HG03039 (cell line): Measurements from ENCODE around the gene SAFB.
"Not testable (repeated sequence)": the region's sequence is repeated elsewhere in the genome, so short reads cannot be mapped to it uniquely, and the experiment has no call there.

ENCODE experiments used
- ATAC-seq: cut with Tn5 transposase; IDR thresholded peaks from one replicate; pipeline ENCODE4 v1.9.1; 2021; ENCODE audit warnings: mild to moderate bottlenecking, moderate library complexity; ENCODE audit not compliant: unreplicated experiment

SAFB gene

DNA sequence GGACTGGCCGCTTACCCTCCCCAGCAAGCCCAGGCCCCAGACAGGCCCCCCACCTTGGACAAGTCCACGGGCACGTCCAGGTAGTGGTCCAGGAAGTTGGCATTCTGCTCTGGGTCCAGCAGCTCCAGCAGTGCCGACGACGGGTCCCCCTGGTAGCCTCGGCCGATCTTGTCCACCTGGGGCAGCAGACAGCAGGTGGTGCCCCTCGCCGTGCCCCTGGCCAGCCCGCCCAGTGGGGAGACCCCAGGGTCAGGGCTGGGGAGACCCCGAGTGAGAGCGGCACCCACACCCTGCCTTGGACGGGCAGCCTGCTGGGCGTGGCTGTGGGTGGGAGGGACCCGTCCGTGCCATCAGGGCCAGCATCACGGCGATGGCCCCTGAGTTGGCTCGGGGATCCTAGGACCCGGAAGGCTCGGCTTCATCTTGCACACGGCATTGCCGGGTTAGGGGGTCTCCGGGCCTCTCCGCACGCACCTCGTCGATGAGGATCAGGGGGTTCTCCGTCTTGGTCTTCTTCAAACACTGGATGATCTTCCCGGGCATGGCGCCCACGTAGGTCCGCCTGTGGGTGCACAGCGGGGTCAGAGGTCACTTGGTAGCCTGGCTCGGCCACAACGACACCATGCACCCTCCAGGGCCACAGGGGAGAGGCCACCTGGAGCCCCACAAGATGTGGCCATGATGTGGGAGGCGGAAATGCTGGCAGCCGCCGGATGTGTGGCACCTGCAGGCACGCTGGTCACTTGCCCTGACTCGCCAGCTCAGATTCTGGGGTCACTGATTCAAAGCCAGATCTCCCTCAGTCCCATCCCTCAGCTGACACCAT lies 73.5 kb downstream of the SAFB start:
- ATAC-seq, result no peak

DNA sequence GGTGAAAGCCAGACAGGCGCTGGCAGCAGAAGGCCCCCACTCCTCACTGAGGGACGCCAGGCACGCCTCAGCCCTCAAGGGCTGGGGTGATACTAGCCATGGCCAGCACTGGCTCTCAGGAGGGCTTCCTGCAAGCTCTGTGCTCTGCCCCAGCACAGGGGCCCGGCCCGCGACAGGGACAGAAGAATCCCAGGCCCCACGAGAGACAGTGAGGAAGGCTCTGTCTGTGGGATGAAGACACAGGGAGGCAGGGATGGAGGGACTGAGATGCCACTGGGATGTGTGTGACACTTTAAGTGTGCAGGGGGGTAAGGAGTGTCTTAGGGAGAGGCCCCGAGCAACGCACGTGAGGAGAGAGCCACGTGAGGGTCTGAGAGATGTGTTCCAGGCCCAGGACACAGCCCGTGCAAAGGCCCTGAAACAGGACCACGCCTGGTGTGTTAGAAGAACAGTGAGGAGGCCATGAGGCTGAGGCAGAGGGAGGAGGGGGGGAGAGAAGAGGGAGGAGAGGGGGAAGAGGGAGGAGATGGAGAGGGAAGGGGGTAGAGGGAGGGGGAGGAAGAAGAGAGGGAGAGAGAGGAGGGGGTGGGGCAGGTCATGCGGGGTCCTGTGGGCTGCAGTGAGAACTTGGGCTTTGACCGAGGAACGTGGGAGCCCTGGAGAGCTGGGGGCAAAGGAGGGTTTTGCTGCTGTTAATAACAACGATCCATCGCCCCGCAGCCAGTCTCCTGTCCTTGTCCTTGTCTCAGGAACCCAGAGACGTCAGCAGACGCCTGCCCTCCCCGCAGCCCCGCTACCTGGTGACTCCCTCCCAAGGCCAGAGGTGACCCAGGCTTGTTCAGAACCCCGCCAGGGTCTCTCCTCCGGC lies 74.4 kb downstream of the SAFB start:
- ATAC-seq, result no peak

DNA sequence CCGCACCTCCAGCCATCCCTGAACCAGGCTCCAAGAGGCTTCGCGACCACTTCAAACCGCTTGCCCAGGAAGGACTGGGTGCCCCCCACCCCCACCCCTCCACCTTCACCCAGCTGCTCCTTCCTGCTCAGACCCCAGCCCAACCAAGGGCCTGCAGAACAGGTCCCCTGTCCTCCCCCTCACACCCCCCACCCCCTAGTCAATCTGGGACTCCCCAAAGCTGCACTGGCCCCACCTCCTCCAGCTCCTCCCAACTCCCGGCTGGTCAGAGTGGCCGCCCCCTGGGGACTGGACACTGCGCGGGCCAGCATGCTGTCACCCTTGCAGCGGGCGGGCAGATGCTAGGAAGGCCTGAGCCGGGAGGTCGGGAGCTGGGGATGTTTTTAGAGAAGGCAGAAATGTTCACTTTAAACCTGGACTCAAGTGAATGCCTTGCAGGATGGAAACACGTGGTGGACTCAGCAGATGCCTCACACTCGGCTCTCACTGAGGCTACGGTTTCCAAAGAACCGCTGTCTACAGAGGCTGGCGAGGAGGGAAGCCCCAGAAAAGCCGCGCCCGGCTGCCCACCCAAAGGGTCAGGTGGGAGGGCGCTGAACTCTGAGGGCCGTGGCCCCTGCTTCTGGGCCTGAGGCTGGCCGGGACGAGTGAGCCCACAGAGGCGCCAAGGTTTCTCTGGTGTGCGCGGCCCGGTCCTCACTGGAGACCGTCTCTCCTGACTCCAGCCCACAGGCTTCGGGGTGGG lies 75.2 kb downstream of the SAFB start:
- no peak for ATAC-seq

DNA sequence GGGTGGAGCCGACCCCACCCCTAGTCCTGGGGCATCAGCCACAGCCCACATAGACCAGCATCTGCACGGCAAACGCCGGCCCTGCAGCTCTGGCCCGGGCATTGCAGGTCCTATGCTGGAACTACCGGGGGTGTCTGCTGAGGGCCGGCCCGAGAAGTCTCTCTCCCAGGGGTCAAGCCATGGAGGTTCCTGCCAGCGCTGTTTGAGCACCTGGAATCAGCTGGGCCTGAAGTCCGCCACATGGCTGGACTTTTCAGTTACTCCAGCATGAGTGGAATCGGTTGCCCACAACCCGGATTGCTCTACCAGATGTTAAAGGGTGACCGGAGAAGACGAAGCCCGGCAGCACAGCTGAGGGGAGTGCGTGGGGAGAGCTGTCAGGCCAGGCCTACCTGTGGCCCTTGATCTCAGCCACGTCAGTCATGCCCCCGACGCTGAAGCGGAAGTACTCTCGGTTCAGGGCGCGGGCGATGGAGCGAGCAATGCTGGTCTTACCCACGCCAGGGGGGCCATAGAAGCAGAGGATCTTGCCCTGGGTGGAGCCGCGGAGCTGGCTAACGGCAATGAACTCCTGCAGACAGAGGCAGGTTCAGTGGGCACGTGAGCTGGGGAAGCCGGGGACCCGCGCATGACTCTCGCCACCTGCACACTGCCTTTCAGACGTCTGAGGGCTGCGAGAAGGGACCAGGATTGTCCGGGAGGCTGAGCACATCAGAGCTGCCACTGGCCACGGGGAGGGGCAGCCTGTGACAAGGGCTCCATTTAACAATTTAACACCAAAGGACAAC lies 75.9 kb downstream of the SAFB start:
- ATAC-seq, result no peak

DNA sequence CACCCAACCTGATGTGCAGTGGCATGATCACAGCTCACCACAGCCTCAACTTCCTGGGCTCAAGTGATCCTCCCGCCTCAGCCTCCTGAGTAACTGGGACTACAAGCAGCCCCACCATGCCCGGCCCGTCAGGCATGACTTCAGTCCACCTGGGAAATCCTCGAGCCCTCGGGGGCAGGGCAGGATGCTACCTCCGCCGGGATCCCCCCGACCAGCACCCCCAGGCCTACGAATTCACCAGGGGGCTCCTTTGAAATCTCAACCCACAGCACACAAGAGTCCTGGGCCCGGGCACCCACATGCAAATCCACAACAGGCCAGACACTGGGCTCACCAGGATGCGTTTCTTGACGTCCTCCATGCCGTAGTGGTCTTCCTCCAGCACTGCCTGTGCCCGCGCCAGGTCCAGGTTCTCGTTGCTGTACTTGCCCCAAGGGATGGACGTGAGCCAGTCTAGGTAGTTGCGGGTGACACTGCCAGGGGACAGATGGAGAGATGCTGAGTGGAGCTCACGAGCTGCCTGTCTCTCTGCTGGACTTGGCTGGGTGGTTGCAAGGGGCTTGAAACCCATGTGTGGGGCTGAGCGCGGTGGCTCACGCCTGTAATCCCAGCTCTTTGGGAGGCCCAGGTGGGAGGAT lies 77.7 kb downstream of the SAFB start:
- ATAC-seq, result no peak

DNA sequence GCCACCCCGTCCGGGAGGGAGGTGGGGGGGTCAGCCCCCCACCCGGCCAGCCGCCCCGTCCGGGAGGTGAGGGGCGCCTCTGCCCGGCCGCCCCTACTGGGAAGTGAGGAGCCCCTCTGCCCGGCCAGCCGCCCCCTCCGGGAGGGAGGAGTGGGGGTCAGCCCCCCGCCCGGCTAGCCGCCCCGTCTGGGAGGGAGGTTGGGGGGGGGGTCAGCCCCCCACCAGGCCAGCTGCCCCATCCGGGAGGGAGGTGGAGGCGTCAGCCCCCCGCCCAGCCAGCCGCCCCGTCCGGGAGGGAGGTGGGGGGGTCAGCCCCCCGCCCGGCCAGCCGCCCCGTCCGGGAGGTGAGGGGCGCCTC lies 79.1 kb downstream of the SAFB start:
- not testable (repeated sequence) for ATAC-seq

DNA sequence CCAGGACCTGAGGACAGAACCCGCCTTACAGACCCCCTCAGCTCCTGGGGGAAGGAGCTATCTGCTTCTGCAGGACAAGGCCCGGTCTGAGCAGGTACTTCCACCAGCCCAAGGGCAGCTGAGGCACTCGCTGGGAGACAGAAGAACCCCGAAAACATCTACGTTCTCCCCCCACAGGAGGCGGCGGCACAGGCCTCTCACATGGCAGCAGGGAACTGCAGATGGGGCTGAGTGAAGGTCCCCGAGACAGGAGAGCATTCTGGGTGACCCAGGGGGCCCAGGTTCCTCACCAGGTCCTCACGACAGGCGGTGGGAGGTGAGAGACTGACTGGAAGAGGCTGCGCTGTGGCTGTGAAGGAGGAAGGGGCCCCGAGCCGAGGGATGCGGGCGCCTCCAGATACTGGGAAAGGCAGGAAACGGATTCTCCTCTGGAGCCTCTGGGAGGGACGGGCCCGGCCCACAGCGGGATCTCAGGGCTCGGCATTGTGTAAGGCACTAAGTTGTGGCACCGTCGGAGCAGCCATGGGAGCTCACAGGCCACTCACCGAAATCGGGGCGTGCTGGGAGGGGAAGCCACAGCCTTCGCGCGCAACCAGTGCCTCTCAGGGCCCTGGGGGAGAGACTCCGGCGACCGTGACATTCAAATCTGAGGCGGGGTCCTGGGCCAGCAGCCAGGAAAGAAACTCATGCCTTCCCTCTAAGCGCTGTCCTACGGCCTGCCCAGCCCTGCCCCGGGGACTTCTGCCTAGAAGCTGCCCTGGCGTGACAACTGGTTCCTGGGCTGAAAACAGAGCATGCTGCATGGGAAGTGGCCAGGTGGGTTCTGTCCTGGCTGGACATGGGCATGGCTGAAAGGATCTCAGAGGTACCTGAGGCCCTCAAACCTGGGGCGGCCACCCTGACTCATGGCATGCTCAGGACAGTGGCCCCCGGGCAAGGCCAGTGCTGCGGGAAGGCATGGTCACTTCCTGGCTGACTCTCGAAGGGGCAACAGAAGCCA lies 81.2 kb downstream of the SAFB start:
- ATAC-seq, result no peak

DNA sequence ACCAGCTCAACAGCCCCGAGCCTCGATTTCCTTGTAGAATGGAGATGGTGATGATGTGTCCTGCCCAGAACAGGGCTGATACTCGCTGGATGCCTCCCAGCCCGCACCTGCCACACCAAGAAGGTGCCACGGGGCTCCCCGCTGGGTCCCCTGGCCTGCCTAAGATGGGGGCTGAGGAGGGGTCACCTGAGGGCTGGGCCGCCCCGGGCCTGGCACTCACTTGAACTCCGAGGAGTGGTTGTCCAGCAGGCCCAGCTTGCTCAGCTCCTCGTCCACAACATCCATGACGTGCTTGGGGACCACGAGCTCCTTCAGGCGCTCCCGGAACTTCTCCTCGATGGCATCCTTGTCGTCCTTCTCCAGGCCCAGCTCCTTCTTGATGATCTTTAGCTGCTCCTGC lies 82.7 kb downstream of the SAFB start:
- ATAC-seq, result no peak

DNA sequence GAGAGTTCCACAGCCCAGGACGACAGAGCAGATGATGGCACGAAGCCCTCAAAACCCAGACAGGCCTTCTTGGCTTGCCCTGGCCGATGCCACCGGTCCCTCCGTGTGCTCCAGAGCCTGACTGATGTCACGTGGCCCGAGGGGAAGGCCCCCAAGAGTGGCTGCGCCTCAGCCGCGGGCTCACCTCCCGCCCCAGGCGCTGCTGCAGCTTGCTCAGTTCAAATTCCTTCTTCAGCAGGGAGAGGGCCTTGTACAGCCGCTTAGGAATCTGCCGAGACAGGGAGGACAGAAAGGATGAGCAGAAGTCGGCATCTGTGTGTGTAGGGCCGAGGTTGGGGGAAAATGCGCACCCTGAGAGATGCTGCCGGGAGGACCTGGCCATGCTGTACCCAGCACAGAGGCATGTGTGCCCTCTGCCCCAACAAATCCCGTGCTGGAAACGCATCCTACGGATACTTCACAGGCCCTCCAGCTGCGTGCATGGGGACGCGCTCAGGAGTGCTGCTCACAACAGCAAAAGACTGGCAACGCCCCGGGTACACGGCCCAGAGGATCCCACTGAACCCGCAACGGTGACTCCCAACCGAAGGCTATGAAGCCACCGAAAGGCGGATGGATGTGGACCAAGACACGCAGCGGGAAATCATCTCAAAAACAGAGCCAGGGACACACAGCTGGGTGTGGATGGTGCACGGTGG lies 84.1 kb downstream of the SAFB start:
- no peak for ATAC-seq

DNA sequence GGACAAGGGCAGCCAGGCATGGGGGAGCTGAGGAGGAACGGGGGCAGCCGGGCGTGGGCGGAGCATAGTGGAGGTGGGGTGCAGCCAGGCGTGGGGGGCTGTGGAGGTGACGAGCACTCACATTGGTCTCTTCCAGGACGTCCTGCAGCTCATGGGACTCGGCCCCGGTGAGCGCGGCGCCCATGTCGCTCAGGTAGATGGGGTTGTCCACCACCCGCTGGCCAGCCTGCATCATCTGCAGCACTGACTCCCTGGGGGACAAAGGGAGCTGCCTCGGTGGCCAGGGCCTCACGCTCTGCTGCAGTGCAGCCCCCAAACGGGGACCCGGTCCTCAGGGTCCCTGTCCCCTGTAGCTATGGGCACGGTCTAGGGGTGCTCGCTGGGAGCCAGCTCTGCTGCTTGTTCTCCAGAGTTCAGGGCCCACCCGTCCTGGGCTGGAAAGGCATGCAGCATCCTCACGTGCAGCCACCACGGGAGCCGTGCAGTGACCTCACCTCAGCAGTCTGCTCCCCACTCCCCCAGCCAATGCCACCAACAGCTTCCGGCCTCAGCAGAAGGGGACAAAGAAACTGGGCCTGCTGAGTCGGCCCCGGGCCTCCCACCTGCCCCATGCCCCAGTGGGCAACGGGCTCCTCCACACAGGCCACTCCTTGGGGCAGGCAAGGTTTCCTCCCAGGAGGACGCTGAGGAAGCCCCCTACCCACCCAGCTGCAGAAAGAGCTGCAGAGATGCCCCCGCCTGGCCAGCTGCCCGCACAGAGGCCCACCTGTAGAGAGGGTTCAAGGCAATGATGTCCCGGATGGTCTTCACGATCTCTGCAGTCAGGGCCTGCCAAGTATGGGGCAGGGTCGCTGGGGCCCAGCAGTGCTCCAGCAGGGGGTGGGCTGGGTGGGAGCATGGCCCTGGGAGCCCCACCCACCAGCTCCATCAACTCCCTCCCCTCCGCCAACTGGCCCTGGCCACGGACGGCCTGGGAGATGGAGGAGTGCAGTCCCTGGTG lies 85.0 kb downstream of the SAFB start:
- no peak for ATAC-seq

DNA sequence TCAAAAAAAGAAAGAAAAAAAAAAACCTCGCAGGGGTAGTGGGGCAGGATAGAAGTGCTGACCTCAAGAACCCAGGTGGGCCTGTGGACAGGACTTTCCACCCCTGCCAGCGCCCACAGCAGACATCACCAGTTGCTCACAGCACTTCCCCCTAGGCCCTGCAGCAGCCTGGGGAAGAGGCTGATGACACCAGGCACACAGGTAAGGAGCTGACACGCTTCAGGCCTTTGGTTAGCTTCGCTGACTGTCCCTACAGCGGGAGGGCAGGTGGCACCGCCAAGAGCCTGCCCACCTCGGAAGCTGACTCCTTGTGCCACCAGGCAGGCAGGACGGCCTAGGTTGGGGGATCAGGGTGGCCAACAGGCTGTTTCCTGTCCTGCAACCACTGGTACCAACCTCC lies 88.1 kb downstream of the SAFB start:
- ATAC-seq, result no peak

DNA sequence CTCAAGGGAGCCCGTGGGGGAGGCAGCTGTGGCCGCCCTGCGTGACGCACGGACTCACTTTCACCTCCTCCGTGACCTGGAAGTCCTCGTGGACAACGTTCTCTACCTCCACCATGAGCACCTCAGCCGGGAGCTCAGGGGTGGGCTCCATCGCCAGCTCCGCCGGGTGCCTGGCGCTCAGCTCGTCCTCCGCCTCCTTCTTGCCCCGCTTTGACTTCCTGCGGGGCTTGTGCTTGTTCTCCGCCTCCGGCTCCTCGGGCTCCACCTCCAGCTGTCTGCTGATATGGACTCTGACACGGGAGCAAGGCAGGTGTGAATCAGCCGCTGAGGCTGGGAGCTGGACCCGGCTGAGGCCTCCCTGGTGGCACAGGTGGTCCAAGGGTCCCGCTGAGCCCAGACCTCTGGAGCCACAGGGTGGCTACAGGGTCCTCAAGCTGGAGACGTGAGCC lies 88.9 kb downstream of the SAFB start:
- no peak for ATAC-seq

DNA sequence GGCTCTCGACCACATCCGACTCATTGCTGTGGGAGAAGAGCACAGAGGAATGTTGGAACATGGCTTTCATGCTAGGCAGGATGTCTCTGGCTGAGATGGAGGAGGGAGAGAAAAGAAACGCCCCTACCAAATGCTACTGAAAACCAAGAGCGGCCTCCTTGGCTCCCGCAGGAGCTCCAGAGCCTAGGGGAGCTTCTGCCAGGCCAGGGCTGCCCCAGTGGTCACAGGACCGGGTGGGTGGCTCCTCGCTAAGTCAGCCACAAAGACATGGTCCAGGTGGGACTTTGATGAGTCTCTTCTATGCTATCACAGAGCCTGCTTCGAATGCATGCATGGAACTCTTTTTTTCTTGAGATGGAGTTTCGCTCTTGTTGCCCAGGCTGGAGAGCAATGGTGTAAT lies 90.3 kb downstream of the SAFB start:
- ATAC-seq, result no peak

DNA sequence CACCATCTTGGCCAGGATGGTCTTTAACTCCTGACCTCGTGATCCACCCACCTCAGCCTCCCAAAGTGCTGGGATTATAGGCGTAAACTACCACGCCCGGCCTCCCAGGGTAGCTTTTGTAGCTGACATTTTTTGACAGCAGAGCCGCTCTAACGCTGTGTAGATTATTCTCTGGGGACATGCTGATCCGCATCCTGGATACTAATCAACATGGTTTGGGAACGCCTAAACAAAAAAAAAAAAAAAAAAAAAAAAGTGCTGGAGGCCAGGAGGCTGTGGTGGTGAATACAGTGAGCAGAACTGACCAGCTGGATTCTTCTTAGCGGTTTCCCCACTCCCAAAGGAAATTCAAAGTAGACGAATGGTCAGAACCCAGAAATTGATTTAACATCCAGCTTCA lies 91.9 kb downstream of the SAFB start:
- no peak for ATAC-seq

DNA sequence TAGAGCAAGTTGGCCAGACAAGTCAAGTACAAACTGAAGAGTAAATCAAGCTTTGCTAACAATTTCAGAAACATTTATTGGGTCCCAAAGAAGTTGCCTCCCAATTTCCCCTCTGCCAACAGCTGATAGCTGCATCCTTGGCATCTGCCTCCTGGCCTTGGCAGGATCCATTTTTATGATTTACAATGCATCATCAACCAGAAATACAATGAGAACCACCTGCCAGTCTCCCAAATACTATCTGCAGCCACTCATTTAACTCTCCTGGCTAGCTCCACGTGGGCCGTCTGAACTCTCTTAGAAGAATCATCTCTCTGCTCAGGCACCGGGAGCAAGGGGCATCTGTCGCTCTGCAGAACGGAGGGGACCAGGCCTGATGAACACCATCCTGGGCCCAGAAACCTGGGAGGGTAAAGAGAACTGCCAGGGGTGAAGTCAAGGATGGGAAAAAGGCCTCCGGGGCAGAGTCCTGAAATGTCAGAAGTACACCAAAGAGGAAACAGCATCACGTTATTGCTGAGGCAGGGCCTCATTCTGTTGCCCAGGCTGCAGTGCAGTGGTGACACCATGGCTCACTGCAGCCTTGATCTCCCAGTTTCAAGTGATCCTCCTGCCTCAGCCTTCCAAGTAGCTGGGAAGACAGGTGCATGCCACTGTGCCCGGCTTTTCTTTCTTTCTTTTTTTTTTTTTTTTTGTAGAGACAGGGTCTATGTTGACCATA lies 94.5 kb downstream of the SAFB start:
- ATAC-seq, result no peak
